Measurements from ENCODE around the gene CHD1. TPM values are rescaled to one million over a fixed set of nuclear protein-coding genes. Genes with fewer than 3 reads are reported as not detected.

Gene CHD1
- total RNA-seq: 36.7 and 46.7 TPM in 2 replicates

DNA sequence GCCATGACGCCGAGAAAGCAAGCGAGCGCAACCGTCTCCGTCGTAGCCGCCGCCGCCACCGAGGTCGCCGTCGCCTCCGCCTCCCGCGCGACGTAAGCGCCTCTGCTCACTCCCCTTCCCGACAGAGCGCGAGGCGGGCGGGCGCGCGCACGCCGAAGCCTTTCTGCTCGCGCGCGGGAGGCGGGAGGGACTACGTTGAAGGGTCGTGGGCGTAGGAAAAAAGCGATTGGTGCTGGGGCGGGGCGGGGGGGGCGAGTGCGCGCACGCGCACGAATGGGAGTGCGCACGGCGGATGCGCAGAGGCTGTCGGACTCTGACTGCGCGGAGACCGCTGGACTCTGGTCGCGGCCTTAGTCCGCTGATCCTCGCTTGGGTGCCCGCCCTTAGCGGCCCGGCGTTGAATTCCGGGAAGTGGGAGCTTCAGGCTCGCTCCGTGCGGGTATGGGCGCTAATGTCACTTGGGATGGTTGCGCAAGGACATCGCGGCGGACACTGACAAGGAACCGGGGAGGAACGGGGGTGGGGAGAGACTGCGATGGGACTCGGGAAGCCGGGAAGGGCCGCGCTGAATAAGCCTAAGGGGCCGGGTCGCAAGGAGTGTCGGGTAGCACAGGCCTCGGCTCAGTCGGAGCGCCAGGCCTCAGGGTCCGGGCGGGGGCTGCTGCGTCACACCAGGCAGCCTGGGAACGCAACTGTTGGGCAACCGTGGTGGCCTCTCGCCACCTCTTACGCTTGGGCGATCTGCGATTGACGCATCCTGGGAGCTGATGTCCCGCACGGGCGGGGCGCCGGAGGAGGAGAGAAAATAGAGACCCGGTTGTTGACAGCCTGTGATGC lies at the start of gene CHD1:
Gene CHD1 (minus strand): TSS at position 135 of the 837 bp plus-strand sequence. CDS start 2,621 bp downstream, outside the sequence.

Other genes with a start within 250 kb of the CHD1 start
- 77.8 and 132 TPM in 2 replicates for gene RGMB, start 155.3 kb downstream of the CHD1 start, total RNA-seq